ENCODE measurements around the gene SPEG.

The SPEG gene

DNA sequence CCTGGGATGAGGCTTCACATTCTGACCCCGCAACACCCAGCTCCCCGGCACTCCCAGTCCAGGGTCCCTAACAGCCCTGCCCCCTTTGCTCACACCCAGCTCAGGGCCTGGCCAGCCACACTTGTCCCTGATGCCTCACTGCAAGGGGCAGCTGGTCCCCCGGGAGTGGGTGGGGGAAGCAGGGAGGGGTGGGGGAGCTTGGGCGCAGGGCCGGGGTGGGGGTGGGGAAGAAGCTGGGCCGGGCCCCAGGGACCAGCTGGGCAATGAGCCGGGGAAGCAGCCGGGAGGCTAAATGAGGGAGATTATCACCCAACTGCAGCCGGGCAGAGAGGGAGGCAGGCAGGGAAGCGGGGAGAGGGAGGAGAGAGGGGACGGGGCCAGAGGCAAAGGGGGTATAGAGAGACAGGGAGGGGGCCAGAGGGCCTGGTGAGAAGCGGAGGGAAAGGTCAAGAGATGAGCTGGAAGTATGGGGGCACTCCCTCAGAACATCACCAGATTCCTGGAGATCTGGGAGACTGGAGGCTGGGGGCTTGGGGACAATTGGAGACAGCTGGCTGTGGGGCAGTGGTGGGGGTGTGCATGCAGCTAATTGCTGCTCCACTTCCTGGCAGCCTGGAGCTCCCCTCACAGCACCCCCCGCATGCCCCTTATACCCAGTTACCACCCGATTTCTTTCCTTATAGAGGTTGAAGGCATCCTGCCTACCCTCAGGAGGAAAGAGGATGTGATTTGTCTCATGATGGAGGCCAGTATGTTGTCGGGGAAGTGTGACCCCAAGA, 77.1 kb downstream of the SPEG start:
- H3K4me3 ChIP-seq (ENCODE audit: low read depth, low read length): no peak overlapping the region
- TF ChIP-seq, protein P1, sequence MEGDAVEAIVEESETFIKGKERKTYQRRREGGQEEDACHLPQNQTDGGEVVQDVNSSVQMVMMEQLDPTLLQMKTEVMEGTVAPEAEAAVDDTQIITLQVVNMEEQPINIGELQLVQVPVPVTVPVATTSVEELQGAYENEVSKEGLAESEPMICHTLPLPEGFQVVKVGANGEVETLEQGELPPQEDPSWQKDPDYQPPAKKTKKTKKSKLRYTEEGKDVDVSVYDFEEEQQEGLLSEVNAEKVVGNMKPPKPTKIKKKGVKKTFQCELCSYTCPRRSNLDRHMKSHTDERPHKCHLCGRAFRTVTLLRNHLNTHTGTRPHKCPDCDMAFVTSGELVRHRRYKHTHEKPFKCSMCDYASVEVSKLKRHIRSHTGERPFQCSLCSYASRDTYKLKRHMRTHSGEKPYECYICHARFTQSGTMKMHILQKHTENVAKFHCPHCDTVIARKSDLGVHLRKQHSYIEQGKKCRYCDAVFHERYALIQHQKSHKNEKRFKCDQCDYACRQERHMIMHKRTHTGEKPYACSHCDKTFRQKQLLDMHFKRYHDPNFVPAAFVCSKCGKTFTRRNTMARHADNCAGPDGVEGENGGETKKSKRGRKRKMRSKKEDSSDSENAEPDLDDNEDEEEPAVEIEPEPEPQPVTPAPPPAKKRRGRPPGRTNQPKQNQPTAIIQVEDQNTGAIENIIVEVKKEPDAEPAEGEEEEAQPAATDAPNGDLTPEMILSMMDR (IDR thresholded peaks at IDR 0.05; ENCODE audit: borderline replicate concordance, insufficient read depth, low read depth, low read length): no peak

DNA sequence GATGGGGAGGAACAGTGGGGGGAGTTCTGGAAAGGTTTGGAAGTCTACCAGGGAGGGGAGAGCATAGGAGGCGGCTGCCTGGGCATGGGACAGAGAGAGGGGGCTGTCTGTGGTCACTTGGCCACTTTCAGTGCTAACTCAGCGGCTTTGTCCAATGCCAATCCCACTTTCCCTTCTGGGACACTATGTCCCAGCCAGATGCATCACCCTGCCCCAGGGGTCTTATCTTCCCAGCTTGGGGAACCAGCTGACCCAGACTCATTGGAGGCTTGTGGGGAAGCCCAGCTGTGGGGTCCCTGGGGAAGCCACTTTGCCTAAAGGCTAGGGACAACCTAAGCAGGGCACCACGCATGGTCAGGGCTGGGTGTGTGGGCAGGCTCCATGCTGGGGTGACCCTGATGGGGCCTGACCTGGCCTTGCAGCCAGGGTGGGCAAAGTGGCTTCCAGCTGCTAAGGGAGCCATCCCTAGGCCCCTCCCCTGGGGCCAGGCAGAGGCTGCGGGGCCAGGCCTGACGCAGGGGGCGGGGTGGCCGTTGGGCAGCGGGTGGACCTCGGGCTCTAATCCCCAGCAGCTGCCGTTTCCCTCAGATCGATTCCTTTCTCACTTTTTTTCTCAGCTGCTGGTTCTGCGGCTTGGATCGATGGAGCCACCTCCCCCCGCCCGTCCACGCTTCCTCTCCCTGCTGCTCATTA, 78.0 kb downstream of the SPEG start:
- TF ChIP-seq, protein P1 (IDR thresholded peaks at IDR 0.05; ENCODE audit: borderline replicate concordance, insufficient read depth, low read depth, low read length): no peak
- H3K4me3 ChIP-seq (ENCODE audit: low read depth, low read length): no peak overlapping the region

DNA sequence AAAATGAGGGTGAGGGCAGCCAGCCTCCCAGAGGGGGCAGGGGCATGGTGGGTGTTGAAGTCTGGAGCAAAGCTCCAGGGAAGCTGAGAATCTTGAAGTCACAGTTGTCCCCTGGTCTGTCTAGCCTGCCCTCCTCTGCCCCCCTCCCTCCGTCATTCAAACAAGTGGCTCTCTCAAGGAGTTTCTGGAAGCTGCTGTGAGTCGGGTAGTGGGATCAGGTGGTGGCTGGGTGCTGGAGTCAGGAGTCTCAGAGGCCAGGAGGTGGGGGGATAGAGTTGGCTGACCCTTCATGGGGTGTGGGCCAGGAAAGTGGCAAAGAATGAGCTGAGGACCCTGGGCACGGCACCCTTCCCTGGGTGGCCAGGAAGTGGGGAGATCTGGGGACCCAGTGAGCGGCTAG, 79.1 kb downstream of the SPEG start:
- TF ChIP-seq, protein P1 (IDR thresholded peaks at IDR 0.05; ENCODE audit: borderline replicate concordance, insufficient read depth, low read depth, low read length): no peak
- no peak overlapping the region for H3K4me3 ChIP-seq (ENCODE audit: low read depth, low read length)

DNA sequence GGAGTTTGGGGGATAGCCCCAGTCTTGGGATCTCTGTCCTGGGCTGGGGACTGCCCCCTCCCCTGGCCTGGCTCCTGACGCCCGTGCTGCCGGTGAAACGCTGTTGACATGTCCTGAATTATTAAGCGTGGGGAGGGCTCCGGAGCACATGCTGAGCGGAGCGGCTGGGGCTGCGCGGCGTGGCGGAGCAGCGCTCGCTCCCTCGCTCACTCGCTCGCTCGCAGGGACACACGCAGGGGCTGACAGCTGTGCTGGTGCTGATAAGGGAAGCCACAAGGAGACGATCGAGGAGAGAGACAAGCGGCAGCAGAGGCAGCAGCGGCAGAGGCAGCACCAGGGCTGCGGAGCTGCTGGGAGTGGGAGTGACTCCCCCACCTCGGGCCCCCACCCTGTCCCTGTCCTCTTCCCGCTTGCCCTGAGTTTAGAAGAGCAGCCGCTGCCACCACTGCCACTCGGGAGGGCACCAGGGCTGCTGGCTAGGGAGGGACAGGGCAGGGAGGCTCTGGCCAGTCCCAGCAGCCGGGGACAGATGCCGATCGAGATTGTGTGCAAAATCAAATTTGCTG, 79.6 kb downstream of the SPEG start, which contains the start of gene ASIC4:
Gene ASIC4 (plus strand): TSS at position 287 of the 566 bp plus-strand sequence. CDS start 243 bp downstream, at position 530.
- H3K4me3 ChIP-seq (ENCODE audit: low read depth, low read length): no peak within 1 kb of the TSS
- TF ChIP-seq, protein P1 (IDR thresholded peaks at IDR 0.05; ENCODE audit: borderline replicate concordance, insufficient read depth, low read depth, low read length): no peak

DNA sequence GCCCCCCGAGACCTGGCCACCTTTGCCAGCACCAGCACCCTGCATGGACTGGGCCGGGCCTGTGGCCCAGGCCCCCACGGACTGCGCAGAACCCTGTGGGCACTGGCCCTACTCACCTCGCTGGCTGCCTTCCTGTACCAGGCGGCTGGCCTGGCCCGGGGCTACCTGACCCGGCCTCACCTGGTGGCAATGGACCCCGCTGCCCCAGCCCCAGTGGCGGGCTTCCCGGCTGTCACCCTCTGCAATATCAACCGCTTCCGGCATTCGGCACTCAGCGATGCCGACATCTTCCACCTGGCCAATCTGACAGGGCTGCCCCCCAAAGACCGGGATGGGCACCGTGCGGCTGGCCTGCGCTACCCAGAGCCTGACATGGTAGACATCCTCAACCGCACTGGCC, 80.2 kb downstream of the SPEG start:
- TF ChIP-seq, protein P1 (IDR thresholded peaks at IDR 0.05; ENCODE audit: borderline replicate concordance, insufficient read depth, low read depth, low read length): no peak
- H3K4me3 ChIP-seq (ENCODE audit: low read depth, low read length): no peak overlapping the region

DNA sequence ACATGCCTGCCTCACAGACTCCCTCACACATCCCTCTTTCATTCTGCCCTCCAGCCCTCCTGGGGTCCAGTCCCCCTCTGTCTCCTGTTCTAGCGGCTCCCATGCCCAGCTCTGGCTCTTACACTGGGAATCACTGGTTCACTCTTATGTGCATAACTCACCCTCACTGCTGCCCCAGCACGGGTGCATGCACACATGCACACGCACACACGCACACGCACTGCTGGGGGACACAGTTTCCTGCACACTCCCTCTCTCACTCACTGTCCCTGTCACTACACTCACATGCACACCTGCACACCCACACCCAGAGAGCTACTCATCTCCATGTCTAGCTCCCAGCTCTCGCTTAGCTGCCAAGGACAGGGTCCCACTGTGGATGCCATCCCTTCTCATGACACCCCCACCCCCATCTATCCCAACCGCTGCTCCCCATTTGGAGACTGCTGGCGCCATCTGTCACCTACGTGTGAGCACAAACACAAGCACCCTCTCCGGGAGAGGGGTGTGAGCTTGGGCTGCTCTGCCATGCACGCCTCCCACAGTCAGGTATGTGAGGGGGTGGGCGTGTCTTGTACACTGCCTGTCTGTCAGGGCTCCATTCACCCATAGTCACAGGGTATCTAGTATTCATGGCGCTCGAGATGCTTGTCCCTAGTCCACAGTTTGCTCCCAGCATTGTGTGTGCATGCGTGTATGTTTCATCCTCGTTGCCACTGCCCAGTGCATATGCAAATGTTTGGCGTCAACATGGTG, 81.4 kb downstream of the SPEG start:
- TF ChIP-seq, protein P1 (IDR thresholded peaks at IDR 0.05; ENCODE audit: borderline replicate concordance, insufficient read depth, low read depth, low read length): no peak
- H3K4me3 ChIP-seq (ENCODE audit: low read depth, low read length): no peak overlapping the region
